Mesenchymal stem cell (in vitro differentiated cells and primary cell): ENCODE measurements around the gene DMD.
"Not testable (repeated sequence)": the region's sequence is repeated elsewhere in the genome, so short reads cannot be mapped to it uniquely, and the experiment has no call there.

ENCODE experiments used
- DNase-seq: peaks from one replicate; pipeline ENCODE4 v3.0.0-alpha.2; 2013
- H2AFZ ChIP-seq: one replicate; pipeline ENCODE4 v1.6.1; 2013; ENCODE audit warnings: low read depth, mild to moderate bottlenecking, control low read depth, inconsistent platforms, low read length, moderate library complexity
- H2AK5ac ChIP-seq: 2 replicates; pipeline ENCODE4 v1.6.1; 2013; ENCODE audit warnings: low read length, moderate library complexity, mild to moderate bottlenecking, inconsistent platforms; ENCODE audit not compliant: severe bottlenecking
- H2BK120ac ChIP-seq: one replicate; pipeline ENCODE4 v1.6.1; 2013; ENCODE audit warnings: low read depth, mild to moderate bottlenecking, inconsistent platforms, low read length, moderate library complexity
- H2BK12ac ChIP-seq, 2 experiments: one replicate each; pipeline ENCODE4 v1.6.1; 2013; ENCODE audit warnings: inconsistent platforms in 2 of 2, low read length in 2 of 2, mild to moderate bottlenecking in 2 of 2, moderate library complexity in 2 of 2, control low read depth in 1 of 2
- H2BK15ac ChIP-seq: one replicate; pipeline ENCODE4 v1.6.1; 2013; ENCODE audit warnings: mild to moderate bottlenecking, low read depth, inconsistent platforms; ENCODE audit not compliant: poor library complexity, severe bottlenecking
- H2BK5ac ChIP-seq: 2 replicates; pipeline ENCODE4 v1.6.1; 2013; ENCODE audit warnings: low read depth, mild to moderate bottlenecking, low read length, control low read depth, inconsistent platforms; ENCODE audit not compliant: poor library complexity, severe bottlenecking
- H3K14ac ChIP-seq, 2 experiments: one replicate each; pipeline ENCODE4 v1.6.1; 2013; ENCODE audit warnings: inconsistent platforms in 2 of 2, low read length in 2 of 2, control low read depth in 1 of 2, mild to moderate bottlenecking in 1 of 2, moderate library complexity in 1 of 2
- H3K18ac ChIP-seq, 2 experiments: one replicate each; pipeline ENCODE4 v1.6.1; 2013; ENCODE audit warnings: inconsistent platforms in 2 of 2, low read length in 2 of 2, control low read depth in 1 of 2, low read depth in 1 of 2, mild to moderate bottlenecking in 1 of 2
- H3K23ac ChIP-seq, 2 experiments: one replicate each; pipeline ENCODE4 v1.6.1; 2013; ENCODE audit warnings: inconsistent platforms in 2 of 2, low read length in 2 of 2, mild to moderate bottlenecking in 2 of 2, moderate library complexity in 2 of 2, control low read depth in 1 of 2
- H3K27ac ChIP-seq: 2 replicates; pipeline ENCODE4 v1.5.1; 2013; ENCODE audit warnings: mild to moderate bottlenecking, moderate library complexity, low read length, control low read depth, inconsistent platforms; ENCODE audit not compliant: poor library complexity, severe bottlenecking
- H3K27me3 ChIP-seq, 2 experiments: 2 replicates each; pipeline versions ENCODE4 v1.6.1 to v1.7.0; 2013; ENCODE audit warnings: low read length in 2 of 2, mild to moderate bottlenecking in 2 of 2, moderate library complexity in 2 of 2, control low read depth in 1 of 2, inconsistent platforms in 1 of 2; ENCODE audit not compliant: control insufficient read depth in 1 of 2, insufficient read depth in 1 of 2
- H3K36me3 ChIP-seq, 2 experiments: 2 replicates each; pipeline versions ENCODE4 v1.6.1 to v1.7.0; 2013; ENCODE audit warnings: low read length in 2 of 2, control low read depth in 1 of 2, inconsistent platforms in 1 of 2, low read depth in 1 of 2, mild to moderate bottlenecking in 1 of 2; ENCODE audit not compliant: insufficient read depth in 2 of 2, control insufficient read depth in 1 of 2
- H3K4ac ChIP-seq, 2 experiments: one replicate each; pipeline ENCODE4 v1.6.1; 2013; ENCODE audit warnings: inconsistent platforms in 2 of 2, low read length in 2 of 2, mild to moderate bottlenecking in 2 of 2, moderate library complexity in 2 of 2, control low read depth in 1 of 2, low read depth in 1 of 2
- H3K4me1 ChIP-seq: 2 replicates; pipeline ENCODE4 v1.6.1; 2013; ENCODE audit warnings: low read depth, low read length, control low read depth; ENCODE audit not compliant: control insufficient read depth, insufficient read depth
- H3K4me2 ChIP-seq: 2 replicates; pipeline ENCODE4 v1.6.1; 2013; ENCODE audit warnings: low read length, mild to moderate bottlenecking, inconsistent platforms; ENCODE audit not compliant: poor library complexity, severe bottlenecking
- H3K4me3 ChIP-seq, 2 experiments: 2 replicates each; pipeline versions ENCODE4 v1.5.1 to v1.7.0; 2013; ENCODE audit warnings: low read length in 2 of 2, mild to moderate bottlenecking in 2 of 2, control low read depth in 1 of 2, low read depth in 1 of 2; ENCODE audit not compliant: insufficient read depth in 1 of 2
- H3K79me1 ChIP-seq: replicated peaks from 2 replicates; pipeline ENCODE4 v1.6.1; 2013; ENCODE audit warnings: mild to moderate bottlenecking, control low read depth, low read length, inconsistent platforms; ENCODE audit not compliant: poor library complexity, severe bottlenecking
- H3K9ac ChIP-seq: 2 replicates; pipeline ENCODE4 v1.7.0; 2013; ENCODE audit warnings: mild to moderate bottlenecking, low read length, moderate library complexity
- H3K9me3 ChIP-seq: 2 replicates; pipeline ENCODE4 v1.7.0; 2013; ENCODE audit warnings: mild to moderate bottlenecking, low read length; ENCODE audit not compliant: control insufficient read depth
- H4K8ac ChIP-seq: one replicate; pipeline ENCODE4 v1.6.1; 2013; ENCODE audit warnings: inconsistent platforms, mild to moderate bottlenecking, low read length, moderate library complexity
- H4K91ac ChIP-seq: one replicate; pipeline ENCODE4 v1.6.1; 2013; ENCODE audit warnings: mild to moderate bottlenecking, low read length, inconsistent platforms
- WGBS: methylation state at CpG from one replicate; pipeline ENCODE4 v1.1.7; 2013; ENCODE audit warnings: mixed read lengths; 5-methylcytosine and 5-hydroxymethylcytosine counted together

DMD gene

DNA sequence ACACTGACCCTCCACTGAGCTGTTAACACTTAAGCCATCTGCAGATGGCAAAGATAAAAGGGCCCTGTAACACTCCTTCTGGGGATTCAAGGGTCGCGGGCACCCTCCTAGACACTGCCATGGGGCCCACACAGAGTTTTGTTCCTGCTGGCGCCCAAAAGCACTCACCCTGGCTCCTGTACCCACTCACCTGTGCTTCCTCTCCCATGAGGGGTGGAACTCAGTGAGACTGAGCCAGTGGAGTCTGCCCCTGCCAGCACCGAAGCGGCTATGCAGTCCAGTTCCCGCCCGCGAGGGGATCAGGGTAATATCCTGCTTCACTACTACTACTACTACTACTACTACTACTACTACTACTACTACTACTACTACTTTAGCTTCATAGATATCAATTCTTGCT lies 1827.4 kb downstream of the DMD start:
- Histone ChIP-seq H4K8ac (no peak overlapping the region), H3K9me3 (no peaks in the 10 kb centered on the region), H3K79me1 (no peaks in the 10 kb centered on the region), H4K91ac (no peak overlapping the region), H3K9ac (no peak overlapping the region), H2BK15ac (no peak overlapping the region), H2BK5ac (no peak overlapping the region), H3K4me2 (no peak overlapping the region), H3K27ac (no peak overlapping the region), H3K4ac (no peak overlapping the region), H3K14ac (no peak overlapping the region), H2AK5ac (no peak overlapping the region), H2AFZ (no peak overlapping the region), H2BK12ac (no peak overlapping the region), H2BK120ac (no peak overlapping the region), H3K18ac (no peak overlapping the region), H3K4me1 (no peaks in the 10 kb centered on the region), H3K4me3 (no peak overlapping the region), H3K36me3 (no peaks in the 10 kb centered on the region), H3K27me3 (no peaks in the 10 kb centered on the region), H3K23ac (no peak overlapping the region)
- no peak for DNase-seq
- 97% methylated on average over 3 of the region's 8 CpGs for WGBS

DNA sequence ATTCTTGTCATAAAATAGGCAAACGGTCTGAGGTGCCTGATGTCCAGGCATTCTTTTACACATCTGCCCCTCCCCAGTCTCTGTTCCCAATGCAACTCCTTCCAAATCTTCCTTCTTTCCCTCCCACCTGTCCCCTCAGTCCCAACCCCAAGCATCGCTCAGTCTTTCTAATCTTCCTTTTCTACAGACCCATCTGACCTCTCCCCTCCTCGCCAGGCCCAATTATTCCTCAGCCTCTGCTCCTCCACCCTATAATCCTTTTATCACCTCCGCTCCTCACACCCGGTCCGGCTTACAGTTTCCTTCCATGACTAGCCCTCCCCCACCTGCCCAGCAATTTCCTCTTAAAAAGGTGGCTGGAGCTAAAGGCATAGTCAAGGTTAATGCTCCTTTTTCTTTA lies 1832.4 kb downstream of the DMD start:
- H3K27me3 ChIP-seq, H3K4me2 ChIP-seq, DNase-seq, H3K79me1 ChIP-seq, H3K4ac ChIP-seq, H3K9ac ChIP-seq, H4K91ac ChIP-seq, H3K4me3 ChIP-seq, H3K14ac ChIP-seq, H3K18ac ChIP-seq, H2AFZ ChIP-seq, H4K8ac ChIP-seq, H3K9me3 ChIP-seq, H3K27ac ChIP-seq, H3K23ac ChIP-seq, H3K36me3 ChIP-seq, H2BK5ac ChIP-seq, H2BK12ac ChIP-seq, H2BK120ac ChIP-seq, H2AK5ac ChIP-seq, H3K4me1 ChIP-seq, H2BK15ac ChIP-seq: not testable (repeated sequence)
- 36% methylated on average over 6 of the region's 6 CpGs for WGBS

DNA sequence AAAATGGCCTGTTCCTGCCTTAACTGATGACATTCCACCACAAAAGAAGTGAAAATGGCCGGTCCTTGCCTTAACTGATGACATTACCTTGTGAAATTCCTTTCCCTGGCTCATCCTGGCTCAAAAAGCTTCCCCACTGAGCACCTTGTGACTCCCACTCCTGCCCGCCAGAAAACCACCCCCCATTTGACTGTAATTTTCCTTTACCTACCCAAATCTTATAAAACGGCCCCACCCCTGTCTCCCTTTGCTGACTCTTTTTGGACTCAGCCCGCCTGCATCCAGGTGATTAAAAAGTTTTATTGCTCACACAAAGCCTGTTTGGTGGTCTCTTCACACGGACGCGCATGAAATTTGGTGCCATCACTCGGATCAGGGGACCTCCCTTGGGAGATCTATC lies 1833.5 kb downstream of the DMD start:
- H4K91ac ChIP-seq, H3K27ac ChIP-seq, H3K4ac ChIP-seq, H3K4me2 ChIP-seq, H2BK15ac ChIP-seq, H3K9ac ChIP-seq, H3K9me3 ChIP-seq, H2AK5ac ChIP-seq, H3K18ac ChIP-seq, H3K79me1 ChIP-seq, H2BK120ac ChIP-seq, H2AFZ ChIP-seq, H3K27me3 ChIP-seq, H3K36me3 ChIP-seq, H4K8ac ChIP-seq, H3K14ac ChIP-seq, H2BK5ac ChIP-seq, H3K23ac ChIP-seq, H2BK12ac ChIP-seq, H3K4me3 ChIP-seq, H3K4me1 ChIP-seq, DNase-seq: not testable (repeated sequence)
- WGBS = 57% methylated on average over 8 of the region's 8 CpGs

DNA sequence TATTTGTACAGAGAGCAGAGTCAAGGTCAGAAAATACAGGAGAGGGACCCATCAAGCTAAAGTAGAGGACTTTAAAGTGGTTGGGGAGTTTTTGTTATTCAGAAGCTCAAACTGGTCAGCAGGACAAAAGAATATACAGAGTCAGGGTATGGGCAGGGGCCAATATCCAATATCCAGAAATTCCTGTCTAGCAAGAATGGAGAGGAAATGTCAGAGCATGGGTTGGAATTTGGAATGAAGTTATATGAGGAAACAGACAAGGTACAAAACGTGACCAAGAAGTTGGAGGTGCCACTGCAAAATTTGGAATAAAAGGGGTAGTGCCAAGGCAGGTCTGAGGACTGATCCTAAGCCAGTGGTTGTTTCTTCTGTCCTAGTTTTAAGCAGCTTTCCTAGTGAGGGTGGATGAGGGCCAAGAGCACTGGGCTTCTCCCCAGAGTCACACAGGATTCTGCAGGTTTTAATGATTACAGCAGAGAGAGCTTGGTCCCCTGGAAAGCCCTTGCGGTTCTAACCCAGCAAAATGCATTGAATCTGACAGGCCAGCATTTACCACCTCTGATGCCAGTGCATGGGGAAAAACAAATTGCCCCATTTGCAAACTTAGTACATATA lies 1834.8 kb downstream of the DMD start:
- WGBS = 68% methylated on average over 1 of the region's 2 CpGs
- Histone ChIP-seq H3K9me3 (no peaks in the 10 kb centered on the region), H2BK12ac (no peak overlapping the region), H2BK120ac (no peak overlapping the region), H3K27me3 (no peaks in the 10 kb centered on the region), H2BK15ac (no peak overlapping the region), H3K27ac (no peak overlapping the region), H3K9ac (no peak overlapping the region), H3K79me1 (no peaks in the 10 kb centered on the region), H3K23ac (no peak overlapping the region), H4K8ac (no peak overlapping the region), H4K91ac (no peak overlapping the region), H3K36me3 (no peaks in the 10 kb centered on the region), H3K4me2 (no peak overlapping the region), H2AK5ac (no peak overlapping the region), H3K14ac (no peak overlapping the region), H3K4me3 (no peak overlapping the region), H3K4me1 (no peaks in the 10 kb centered on the region), H3K4ac (no peak overlapping the region), H3K18ac (no peak overlapping the region), H2BK5ac (no peak overlapping the region), H2AFZ (no peak overlapping the region)
- no peak for DNase-seq
